Measurements from ENCODE around the gene TBCD. TPM values are rescaled to one million over a fixed set of nuclear protein-coding genes. Genes with fewer than 3 reads are reported as not detected.

TBCD gene
- total RNA-seq, 1 experiment from 2014 or later: 29.6 TPM

DNA sequence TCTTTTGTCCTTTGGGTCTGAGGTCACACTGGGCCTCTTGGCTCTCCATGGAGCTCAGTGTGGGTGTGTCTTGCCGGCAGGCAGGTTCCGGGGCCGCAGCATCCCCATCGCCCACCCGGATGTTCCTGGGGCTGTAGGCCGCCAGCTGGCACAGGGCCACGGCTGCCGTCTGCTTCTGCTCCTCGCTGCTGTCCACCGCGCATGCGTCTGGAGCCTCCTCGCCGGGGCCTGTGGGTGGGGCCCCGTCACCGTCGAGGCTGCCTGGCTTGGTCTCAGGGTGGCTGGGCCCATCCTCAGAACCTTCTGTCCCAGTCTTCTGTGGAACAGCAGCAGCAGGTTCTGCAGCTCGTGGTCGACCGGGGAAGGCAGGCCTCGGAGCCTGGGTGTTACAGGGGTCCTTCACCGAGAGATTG, 78.4 kb downstream of the TBCD start:
- H3K9me3 ChIP-seq (ENCODE audit: low read length): no peaks in the 10 kb centered on the region
- no peaks in the 10 kb centered on the region for H3K4me1 ChIP-seq (ENCODE audit: insufficient read depth, low read length)

DNA sequence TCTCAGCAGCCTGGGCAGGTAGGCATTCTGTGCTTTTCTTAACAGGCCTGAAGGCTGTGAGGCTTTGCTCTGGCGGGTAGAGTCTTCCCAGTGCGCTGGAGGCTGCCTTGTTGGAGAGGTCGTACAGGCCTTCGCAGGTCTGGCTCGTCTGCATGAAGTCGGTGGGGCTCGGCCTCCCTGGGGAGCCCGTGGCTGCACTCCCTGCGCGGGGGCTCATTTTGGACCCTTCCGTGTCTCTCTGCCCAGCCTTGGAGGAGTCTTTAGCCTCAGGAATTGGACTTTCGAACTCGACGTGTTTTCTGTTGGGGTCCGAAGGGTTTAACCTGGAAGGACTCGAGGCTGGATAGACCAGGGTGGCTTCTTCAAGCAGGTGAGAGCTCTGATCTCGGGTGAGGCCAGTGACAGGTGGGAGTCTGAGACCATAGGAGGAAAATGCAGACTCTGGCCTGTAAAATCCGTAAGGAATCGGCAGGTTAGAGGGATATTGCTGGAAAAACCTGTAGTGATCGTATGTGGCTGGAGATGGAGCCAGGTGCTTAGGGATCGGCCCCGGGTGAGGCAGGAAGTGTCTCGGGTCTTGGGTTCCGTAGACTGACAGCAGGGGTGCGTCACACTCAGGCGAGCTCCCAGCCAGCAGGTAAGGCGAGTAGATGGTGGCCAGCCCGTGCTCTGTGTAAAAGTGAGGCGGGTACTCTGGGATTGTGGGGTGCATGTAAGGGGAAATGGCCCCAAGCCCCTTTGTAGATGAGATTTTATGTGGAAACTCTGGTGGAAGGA, 79.4 kb downstream of the TBCD start:
- intact Hi-C loops (cut with micrococcal nuclease): no loop called here
- TF ChIP-seq, protein P1, sequence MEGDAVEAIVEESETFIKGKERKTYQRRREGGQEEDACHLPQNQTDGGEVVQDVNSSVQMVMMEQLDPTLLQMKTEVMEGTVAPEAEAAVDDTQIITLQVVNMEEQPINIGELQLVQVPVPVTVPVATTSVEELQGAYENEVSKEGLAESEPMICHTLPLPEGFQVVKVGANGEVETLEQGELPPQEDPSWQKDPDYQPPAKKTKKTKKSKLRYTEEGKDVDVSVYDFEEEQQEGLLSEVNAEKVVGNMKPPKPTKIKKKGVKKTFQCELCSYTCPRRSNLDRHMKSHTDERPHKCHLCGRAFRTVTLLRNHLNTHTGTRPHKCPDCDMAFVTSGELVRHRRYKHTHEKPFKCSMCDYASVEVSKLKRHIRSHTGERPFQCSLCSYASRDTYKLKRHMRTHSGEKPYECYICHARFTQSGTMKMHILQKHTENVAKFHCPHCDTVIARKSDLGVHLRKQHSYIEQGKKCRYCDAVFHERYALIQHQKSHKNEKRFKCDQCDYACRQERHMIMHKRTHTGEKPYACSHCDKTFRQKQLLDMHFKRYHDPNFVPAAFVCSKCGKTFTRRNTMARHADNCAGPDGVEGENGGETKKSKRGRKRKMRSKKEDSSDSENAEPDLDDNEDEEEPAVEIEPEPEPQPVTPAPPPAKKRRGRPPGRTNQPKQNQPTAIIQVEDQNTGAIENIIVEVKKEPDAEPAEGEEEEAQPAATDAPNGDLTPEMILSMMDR (conservative IDR thresholded peaks at IDR 0.05; ENCODE audit: low read depth, low read length): no peak
- TF ChIP-seq EZH2 (IDR thresholded peaks at IDR 0.05; ENCODE audit: low read length, unreplicated experiment) (no peak), EZH2phosphoT487 (IDR thresholded peaks at IDR 0.05; ENCODE audit: borderline replicate concordance, low read length) (no peak)
- H3K4me1 ChIP-seq (ENCODE audit: insufficient read depth, low read length): no peaks in the 10 kb centered on the region
- no peaks in the 10 kb centered on the region for H3F3A ChIP-seq (ENCODE audit: low read length, unreplicated experiment)
- no peaks in the 10 kb centered on the region for H3K79me2 ChIP-seq (ENCODE audit: low read length)
- no peaks in the 10 kb centered on the region for H4K20me1 ChIP-seq (ENCODE audit: low read length)
- POLR2A ChIA-PET (ENCODE audit: unreplicated experiment): no interaction called here
- no peak overlapping the region for H3K4me3 ChIP-seq (ENCODE audit: low read length)
- H3K4me2 ChIP-seq (ENCODE audit: low read length): no peak overlapping the region
- no peak overlapping the region for H3K9ac ChIP-seq (ENCODE audit: low read length)
- no peak overlapping the region for H3K27ac ChIP-seq (ENCODE audit: low read length)
- CTCF ChIA-PET: no interaction called here
- H3K36me3 ChIP-seq (ENCODE audit: low read depth, low read length): peaks cover 15% of the 10 kb centered on the region
- no peaks in the 10 kb centered on the region for H3K9me3 ChIP-seq (ENCODE audit: low read length)
- H3K27me3 ChIP-seq (ENCODE audit: low read length): no peaks in the 10 kb centered on the region
- ATAC-seq (no peak), DNase-seq (no peak)
- BruUV-seq (replicated peaks): no TSS peak
- no peak overlapping the region for H2AFZ ChIP-seq (ENCODE audit: low read length)
- no peaks in the 10 kb centered on the region for H3K9me2 ChIP-seq (replicated peaks; ENCODE audit: low read length)

More for the DNA sequence above, 78.4 kb downstream of the TBCD start:
- peaks cover 15% of the 10 kb centered on the region for H3K36me3 ChIP-seq (ENCODE audit: low read depth, low read length)
- H4K20me1 ChIP-seq (ENCODE audit: low read length): no peaks in the 10 kb centered on the region
- no peaks in the 10 kb centered on the region for H3F3A ChIP-seq (ENCODE audit: low read length, unreplicated experiment)
- no peak for ATAC-seq
- no peak for DNase-seq
- no TSS peak for BruUV-seq (replicated peaks)
- intact Hi-C loops (cut with micrococcal nuclease): no loop called here
- ChIA-PET CTCF (no interaction called here), POLR2A (ENCODE audit: unreplicated experiment) (no interaction called here)
- no peaks in the 10 kb centered on the region for H3K9me2 ChIP-seq (replicated peaks; ENCODE audit: low read length)
- no peak overlapping the region for H3K9ac ChIP-seq (ENCODE audit: low read length)
- H3K4me2 ChIP-seq (ENCODE audit: low read length): no peak overlapping the region
- H3K27me3 ChIP-seq (ENCODE audit: low read length): no peaks in the 10 kb centered on the region
- H3K27ac ChIP-seq (ENCODE audit: low read length): no peak overlapping the region
- no peak overlapping the region for H2AFZ ChIP-seq (ENCODE audit: low read length)
- TF ChIP-seq EZH2 (IDR thresholded peaks at IDR 0.05; ENCODE audit: low read length, unreplicated experiment) (no peak), EZH2phosphoT487 (IDR thresholded peaks at IDR 0.05; ENCODE audit: borderline replicate concordance, low read length) (no peak)
- TF ChIP-seq, protein P1 (conservative IDR thresholded peaks at IDR 0.05; ENCODE audit: low read depth, low read length): no peak
- H3K4me3 ChIP-seq (ENCODE audit: low read length): no peak overlapping the region
- H3K79me2 ChIP-seq (ENCODE audit: low read length): no peaks in the 10 kb centered on the region

DNA sequence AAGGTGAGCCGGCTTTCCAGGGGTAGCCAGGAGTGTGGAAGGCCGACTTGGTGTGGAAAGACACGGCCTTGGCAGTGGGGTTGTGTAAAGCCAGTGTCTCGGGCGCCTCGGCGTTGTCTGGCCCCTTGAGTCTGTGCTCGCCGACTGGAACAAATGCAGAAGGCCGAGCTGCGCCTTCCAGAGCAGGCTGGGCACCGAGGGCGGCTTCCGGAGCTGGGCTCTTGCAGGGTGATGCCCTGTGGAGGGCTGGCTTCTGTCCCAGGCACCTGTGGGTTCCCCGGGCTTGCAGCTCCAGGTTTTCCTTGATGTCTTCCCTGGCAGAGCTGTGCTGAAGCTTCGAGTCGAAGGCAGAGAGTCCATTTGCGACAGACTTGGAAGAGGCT, 79.9 kb downstream of the TBCD start:
- Histone ChIP-seq H3K9me3 (ENCODE audit: low read length) (no peaks in the 10 kb centered on the region), H3K9ac (ENCODE audit: low read length) (no peak overlapping the region), H3K9me2 (replicated peaks; ENCODE audit: low read length) (no peaks in the 10 kb centered on the region), H3K4me2 (ENCODE audit: low read length) (no peak overlapping the region), H3K4me3 (ENCODE audit: low read length) (no peak overlapping the region), H3K36me3 (ENCODE audit: low read depth, low read length) (peaks cover 15% of the 10 kb centered on the region), H2AFZ (ENCODE audit: low read length) (no peak overlapping the region), H3K27me3 (ENCODE audit: low read length) (no peaks in the 10 kb centered on the region), H4K20me1 (ENCODE audit: low read length) (no peaks in the 10 kb centered on the region), H3K27ac (ENCODE audit: low read length) (no peak overlapping the region), H3K79me2 (ENCODE audit: low read length) (no peaks in the 10 kb centered on the region), H3F3A (ENCODE audit: low read length, unreplicated experiment) (no peaks in the 10 kb centered on the region), H3K4me1 (ENCODE audit: insufficient read depth, low read length) (no peaks in the 10 kb centered on the region)
- POLR2A ChIA-PET (ENCODE audit: unreplicated experiment): no interaction called here
- intact Hi-C loops (cut with micrococcal nuclease): no loop called here
- no peak for DNase-seq
- no TSS peak for BruUV-seq (replicated peaks)
- no peak for ATAC-seq
- TF ChIP-seq, protein P1 (conservative IDR thresholded peaks at IDR 0.05; ENCODE audit: low read depth, low read length): no peak
- TF ChIP-seq EZH2phosphoT487 (IDR thresholded peaks at IDR 0.05; ENCODE audit: borderline replicate concordance, low read length) (no peak), EZH2 (IDR thresholded peaks at IDR 0.05; ENCODE audit: low read length, unreplicated experiment) (no peak)
- CTCF ChIA-PET: no interaction called here
